A673 (cell line): ENCODE measurements around the gene ARHGAP4.

Experiments used
- EZH2 ChIP-seq: fragments of 200-600 bp; sonication (generic); IDR thresholded peaks from 2 replicates; pipeline ENCODE4 v1.6.1; 2017; ENCODE audit warnings: borderline replicate concordance, low read depth, mild to moderate bottlenecking, mixed read lengths, antibody characterized with exemption, low read length; ENCODE audit not compliant: poor library complexity, severe bottlenecking
- TF ChIP-seq, protein P1 (sequence below): fragments of 300-800, 200-600 bp; sonication (generic); conservative IDR thresholded peaks from 2 replicates; pipeline ENCODE4 v1.5.1; 2017; ENCODE audit warnings: low read depth, mild to moderate bottlenecking, antibody characterized with exemption, low read length, moderate library complexity, mixed read lengths

DNA sequence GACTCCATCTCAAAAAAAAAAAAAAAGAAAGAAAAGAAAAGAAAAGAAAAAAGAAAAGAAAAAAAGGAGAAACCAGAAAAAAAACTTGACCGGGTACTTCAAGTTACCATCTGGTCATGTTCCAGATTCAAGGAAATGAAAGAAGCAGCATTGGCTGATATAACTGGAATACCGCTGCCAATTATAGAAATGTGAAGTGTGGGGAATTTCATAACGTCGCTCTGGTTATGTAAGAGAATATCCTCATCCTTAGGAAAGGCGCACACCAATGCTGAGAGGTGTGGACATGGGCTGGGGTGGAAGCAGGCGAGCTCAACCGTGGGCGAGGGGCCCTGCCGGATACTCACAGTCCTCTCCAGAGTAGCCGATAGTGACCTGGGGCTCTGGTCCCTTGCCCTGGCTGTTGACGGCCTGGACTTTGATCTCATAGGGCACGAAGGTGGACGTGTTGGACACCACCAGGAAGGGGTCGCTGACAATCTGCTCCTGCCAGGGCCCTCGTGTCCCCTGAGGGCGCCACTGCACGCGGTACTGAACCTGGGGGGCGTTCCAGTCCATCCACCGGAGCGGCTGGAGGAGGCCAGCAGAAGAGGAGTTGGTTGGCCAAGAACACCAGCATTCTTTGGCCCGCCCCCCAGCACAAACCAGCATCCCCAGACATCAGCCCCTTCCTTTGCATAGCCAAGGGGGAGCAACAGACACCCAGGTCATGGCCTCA is 59.6 kb downstream of the ARHGAP4 start:
- TF ChIP-seq, protein P1, sequence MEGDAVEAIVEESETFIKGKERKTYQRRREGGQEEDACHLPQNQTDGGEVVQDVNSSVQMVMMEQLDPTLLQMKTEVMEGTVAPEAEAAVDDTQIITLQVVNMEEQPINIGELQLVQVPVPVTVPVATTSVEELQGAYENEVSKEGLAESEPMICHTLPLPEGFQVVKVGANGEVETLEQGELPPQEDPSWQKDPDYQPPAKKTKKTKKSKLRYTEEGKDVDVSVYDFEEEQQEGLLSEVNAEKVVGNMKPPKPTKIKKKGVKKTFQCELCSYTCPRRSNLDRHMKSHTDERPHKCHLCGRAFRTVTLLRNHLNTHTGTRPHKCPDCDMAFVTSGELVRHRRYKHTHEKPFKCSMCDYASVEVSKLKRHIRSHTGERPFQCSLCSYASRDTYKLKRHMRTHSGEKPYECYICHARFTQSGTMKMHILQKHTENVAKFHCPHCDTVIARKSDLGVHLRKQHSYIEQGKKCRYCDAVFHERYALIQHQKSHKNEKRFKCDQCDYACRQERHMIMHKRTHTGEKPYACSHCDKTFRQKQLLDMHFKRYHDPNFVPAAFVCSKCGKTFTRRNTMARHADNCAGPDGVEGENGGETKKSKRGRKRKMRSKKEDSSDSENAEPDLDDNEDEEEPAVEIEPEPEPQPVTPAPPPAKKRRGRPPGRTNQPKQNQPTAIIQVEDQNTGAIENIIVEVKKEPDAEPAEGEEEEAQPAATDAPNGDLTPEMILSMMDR, result no peak
- TF ChIP-seq EZH2, result no peak
